ENCODE results near the gene GPR42. TPM values are rescaled to one million over a fixed set of nuclear protein-coding genes. Genes with fewer than 3 reads are reported as not detected.

GPR42 gene
- total and polyA plus RNA-seq, 10 of the 15 experiments (the other 5 are each of a cell fraction or from before 2014, with no cell fraction given), result 0.13 TPM; not detected in 9

GRCh38 chr19:35330475-35330874 lies 40.4 kb upstream of the GPR42 start (continued):
- TF ChIP-seq IKZF1 (conservative IDR thresholded peaks at IDR 0.05), result no peak; the same call in 1 of the 2 replicates
- no peak for TF ChIP-seq E2F8 (IDR thresholded peaks at IDR 0.05; ENCODE audit: low read depth, partially characterized antibody)
- TF ChIP-seq PML (IDR thresholded peaks at IDR 0.05; ENCODE audit: low read length), result peak; percentile 53
- peak; percentile 29; the same call in 1 of the 2 replicates for TF ChIP-seq ZNF217 (IDR thresholded peaks at IDR 0.05)
- peak; percentile 18 for TF ChIP-seq CREM (IDR thresholded peaks at IDR 0.05; ENCODE audit: low read depth)
- TF ChIP-seq ATF7 (IDR thresholded peaks at IDR 0.05; ENCODE audit: low read depth), result peak; percentile 75
- TF ChIP-seq MXI1 (IDR thresholded peaks at IDR 0.05; ENCODE audit: low read depth, low read length), result peak; percentile 67; the same call in 1 of the 2 replicates
- peak; percentile 85 for TF ChIP-seq POLR2A (IDR thresholded peaks at IDR 0.05; ENCODE audit: low read depth, low read length)
- TF ChIP-seq ESRRA (IDR thresholded peaks at IDR 0.05; ENCODE audit: low read length), result no peak
- TF ChIP-seq HDAC2 (IDR thresholded peaks at IDR 0.05), result no peak
- TF ChIP-seq BACH1 (IDR thresholded peaks at IDR 0.05; ENCODE audit: borderline replicate concordance), result peak; percentile 24; the same call in 1 of the 2 replicates
- no peak for TF ChIP-seq REST (IDR thresholded peaks at IDR 0.05; ENCODE audit: low read depth, low read length)
- peak; percentile 72; the same call in 1 of the 2 replicates for TF ChIP-seq ATF2 (IDR thresholded peaks at IDR 0.05; ENCODE audit: low read length)
- TF ChIP-seq SP1 (IDR thresholded peaks at IDR 0.05; ENCODE audit: low read depth, low read length), result peak; percentile 24
- TF ChIP-seq STAT1 (conservative IDR thresholded peaks at IDR 0.05), result no peak
- no peak for TF ChIP-seq USF2 (IDR thresholded peaks at IDR 0.05; ENCODE audit: borderline replicate concordance, low read depth, low read length)
- no peak for TF ChIP-seq E4F1 (IDR thresholded peaks at IDR 0.05; ENCODE audit: borderline replicate concordance, partially characterized antibody)
- TF ChIP-seq EZH2 (IDR thresholded peaks at IDR 0.05; ENCODE audit: borderline replicate concordance, control insufficient read depth, low read depth, low read length), result no peak
- TF ChIP-seq MLLT1 (IDR thresholded peaks at IDR 0.05), result peak; percentile 51; the same call in 1 of the 2 replicates

Measured in GM12878 (cell line).